PFSK-1 (cell line): Measurements from ENCODE around the gene URGCP.

Experiments used
- POLR2AphosphoS5 ChIP-seq: IDR thresholded peaks from 2 replicates; pipeline ENCODE4 v1.6.1; 2012; ENCODE audit warnings: low read depth, mild to moderate bottlenecking, control low read depth, low read length, moderate library complexity
- SIN3A ChIP-seq: IDR thresholded peaks from 2 replicates; pipeline ENCODE4 v1.6.1; 2012; ENCODE audit warnings: mild to moderate bottlenecking, low read length, moderate library complexity, borderline replicate concordance; ENCODE audit not compliant: insufficient read depth
- TAF1 ChIP-seq: IDR thresholded peaks from 2 replicates; pipeline ENCODE4 v1.6.1; 2012; ENCODE audit warnings: low read length, control low read depth, borderline replicate concordance; ENCODE audit not compliant: insufficient read depth
- TF ChIP-seq, protein P1 (sequence below), 2 experiments: IDR thresholded peaks; 2 replicates each; pipeline versions ENCODE4 v1.6.1 to v1.8.0; 2011 to 2012; ENCODE audit warnings: low read depth in 2 of 2, low read length in 2 of 2, control low read depth in 1 of 2, inconsistent platforms in 1 of 2, mild to moderate bottlenecking in 1 of 2, moderate library complexity in 1 of 2; ENCODE audit not compliant: insufficient read depth in 1 of 2

DNA sequence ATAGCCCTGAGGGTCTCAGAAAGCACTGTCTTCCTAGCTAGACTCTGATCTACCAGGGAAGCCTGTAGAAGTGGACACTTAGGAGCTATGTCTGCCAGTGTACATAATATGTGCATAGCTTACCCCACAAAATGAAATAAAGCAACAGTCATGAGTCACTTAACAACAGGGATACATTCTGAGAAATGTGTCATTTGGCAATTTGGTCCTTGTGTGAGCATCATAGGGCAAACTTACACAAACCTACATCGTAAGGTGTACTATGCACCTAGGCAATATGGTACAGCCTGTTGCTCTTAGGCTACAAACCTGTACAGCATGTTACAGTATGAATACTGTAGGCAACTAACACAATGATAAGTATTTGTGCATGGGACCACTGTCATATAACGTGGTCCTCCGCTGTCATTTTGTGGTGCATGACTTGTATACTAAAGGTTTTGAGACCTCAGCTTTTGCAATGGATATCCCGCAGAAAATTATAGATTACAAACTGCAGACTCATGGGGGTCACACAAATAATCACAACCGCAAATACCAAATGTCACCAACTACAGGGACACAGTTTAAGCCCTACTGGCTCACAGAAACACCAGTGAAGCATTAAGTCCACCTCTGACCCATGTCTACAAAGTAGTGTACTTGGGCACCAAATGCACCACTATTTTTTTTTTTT lies 1.7 kb downstream of the URGCP start:
- TF ChIP-seq TAF1 = no peak
- TF ChIP-seq, protein P1, sequence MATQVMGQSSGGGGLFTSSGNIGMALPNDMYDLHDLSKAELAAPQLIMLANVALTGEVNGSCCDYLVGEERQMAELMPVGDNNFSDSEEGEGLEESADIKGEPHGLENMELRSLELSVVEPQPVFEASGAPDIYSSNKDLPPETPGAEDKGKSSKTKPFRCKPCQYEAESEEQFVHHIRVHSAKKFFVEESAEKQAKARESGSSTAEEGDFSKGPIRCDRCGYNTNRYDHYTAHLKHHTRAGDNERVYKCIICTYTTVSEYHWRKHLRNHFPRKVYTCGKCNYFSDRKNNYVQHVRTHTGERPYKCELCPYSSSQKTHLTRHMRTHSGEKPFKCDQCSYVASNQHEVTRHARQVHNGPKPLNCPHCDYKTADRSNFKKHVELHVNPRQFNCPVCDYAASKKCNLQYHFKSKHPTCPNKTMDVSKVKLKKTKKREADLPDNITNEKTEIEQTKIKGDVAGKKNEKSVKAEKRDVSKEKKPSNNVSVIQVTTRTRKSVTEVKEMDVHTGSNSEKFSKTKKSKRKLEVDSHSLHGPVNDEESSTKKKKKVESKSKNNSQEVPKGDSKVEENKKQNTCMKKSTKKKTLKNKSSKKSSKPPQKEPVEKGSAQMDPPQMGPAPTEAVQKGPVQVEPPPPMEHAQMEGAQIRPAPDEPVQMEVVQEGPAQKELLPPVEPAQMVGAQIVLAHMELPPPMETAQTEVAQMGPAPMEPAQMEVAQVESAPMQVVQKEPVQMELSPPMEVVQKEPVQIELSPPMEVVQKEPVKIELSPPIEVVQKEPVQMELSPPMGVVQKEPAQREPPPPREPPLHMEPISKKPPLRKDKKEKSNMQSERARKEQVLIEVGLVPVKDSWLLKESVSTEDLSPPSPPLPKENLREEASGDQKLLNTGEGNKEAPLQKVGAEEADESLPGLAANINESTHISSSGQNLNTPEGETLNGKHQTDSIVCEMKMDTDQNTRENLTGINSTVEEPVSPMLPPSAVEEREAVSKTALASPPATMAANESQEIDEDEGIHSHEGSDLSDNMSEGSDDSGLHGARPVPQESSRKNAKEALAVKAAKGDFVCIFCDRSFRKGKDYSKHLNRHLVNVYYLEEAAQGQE (IDR thresholded peaks at IDR 0.05; ENCODE audit: insufficient read depth in 1 of 2, low read depth in 2 of 2, low read length in 2 of 2) = no peak
- TF ChIP-seq POLR2AphosphoS5 = no peak
- no peak for TF ChIP-seq SIN3A
